H9 (cell line): ENCODE measurements around the gene ZNF664. TPM values are rescaled to one million over a fixed set of nuclear protein-coding genes. Genes with fewer than 3 reads are reported as not detected.
A peak's percentile ranks its signal among the peaks of the same experiment; 100 is the strongest.
"Not testable (repeated sequence)": the region's sequence is repeated elsewhere in the genome, so short reads cannot be mapped to it uniquely, and the experiment has no call there.

Experiments
- DNase-seq: peaks from one replicate; pipeline ENCODE4 v3.0.0-alpha.2; 2017
- H2AFZ ChIP-seq: one replicate; pipeline ENCODE4 v1.6.1; 2013; ENCODE audit warnings: mild to moderate bottlenecking, low read length, control low read depth, moderate library complexity
- H2AK5ac ChIP-seq: 2 replicates; pipeline ENCODE4 v1.6.1; 2013; ENCODE audit warnings: low read length, control low read depth, mixed read lengths; ENCODE audit not compliant: insufficient read length
- H2BK120ac ChIP-seq: one replicate; pipeline ENCODE4 v1.6.1; 2013; ENCODE audit warnings: low read depth, mild to moderate bottlenecking, low read length, control low read depth, inconsistent platforms; ENCODE audit not compliant: poor library complexity, severe bottlenecking
- H2BK12ac ChIP-seq: 2 replicates; pipeline ENCODE4 v1.6.1; 2013; ENCODE audit warnings: low read length, control low read depth, mixed read lengths, low read depth; ENCODE audit not compliant: insufficient read length
- H2BK15ac ChIP-seq: 2 replicates; pipeline ENCODE4 v1.6.1; 2013; ENCODE audit warnings: low read depth, low read length, control low read depth
- H2BK20ac ChIP-seq: one replicate; pipeline ENCODE4 v1.6.1; 2013; ENCODE audit warnings: low read depth, mild to moderate bottlenecking, low read length, control low read depth, inconsistent platforms; ENCODE audit not compliant: poor library complexity, severe bottlenecking
- H2BK5ac ChIP-seq: 2 replicates; pipeline ENCODE4 v1.6.1; 2013; ENCODE audit warnings: low read length, control low read depth, mixed read lengths; ENCODE audit not compliant: insufficient read length
- H3K14ac ChIP-seq: 2 replicates; pipeline ENCODE4 v1.6.1; 2013; ENCODE audit warnings: low read length, control low read depth; ENCODE audit not compliant: insufficient read depth
- H3K18ac ChIP-seq: 2 replicates; pipeline ENCODE4 v1.6.1; 2013; ENCODE audit warnings: low read depth, mild to moderate bottlenecking, mixed read lengths, low read length, control low read depth; ENCODE audit not compliant: insufficient read length
- H3K23ac ChIP-seq: 2 replicates; pipeline ENCODE4 v1.6.1; 2013; ENCODE audit warnings: low read length, control low read depth, mixed read lengths, low read depth; ENCODE audit not compliant: insufficient read length
- H3K23me2 ChIP-seq: 2 replicates; pipeline ENCODE4 v1.6.1; 2013; ENCODE audit warnings: low read depth, mild to moderate bottlenecking, mixed read lengths, low read length, control low read depth; ENCODE audit not compliant: insufficient read length, poor library complexity, severe bottlenecking
- H3K27ac ChIP-seq: 2 replicates; pipeline ENCODE4 v1.5.1; 2013; ENCODE audit warnings: low read length, control low read depth, mixed read lengths, low read depth; ENCODE audit not compliant: insufficient read length
- H3K27me3 ChIP-seq: 2 replicates; pipeline ENCODE4 v1.6.1; 2013; ENCODE audit warnings: low read length, control low read depth, inconsistent platforms; ENCODE audit not compliant: insufficient read depth
- H3K4ac ChIP-seq: 2 replicates; pipeline ENCODE4 v1.6.1; 2013; ENCODE audit warnings: low read depth, mild to moderate bottlenecking, control low read depth, inconsistent platforms, low read length, moderate library complexity
- H3K4me1 ChIP-seq: 2 replicates; pipeline ENCODE4 v1.6.1; 2013; ENCODE audit warnings: low read length, control low read depth, inconsistent platforms; ENCODE audit not compliant: insufficient read depth
- H3K4me2 ChIP-seq: 2 replicates; pipeline ENCODE4 v1.6.1; 2013; ENCODE audit warnings: low read length, control low read depth, mixed read lengths; ENCODE audit not compliant: insufficient read length, insufficient read depth
- H3K56ac ChIP-seq: 2 replicates; pipeline ENCODE4 v1.6.1; 2013; ENCODE audit warnings: low read depth, mild to moderate bottlenecking, mixed read lengths, low read length, control low read depth; ENCODE audit not compliant: insufficient read length
- H3K79me1 ChIP-seq: 2 replicates; pipeline ENCODE4 v1.6.1; 2013; ENCODE audit warnings: low read depth, mild to moderate bottlenecking, moderate library complexity, low read length, control low read depth, inconsistent platforms; ENCODE audit not compliant: insufficient read depth, poor library complexity, severe bottlenecking
- H3K79me2 ChIP-seq: 2 replicates; pipeline ENCODE4 v1.6.1; 2013; ENCODE audit warnings: low read length, control low read depth, inconsistent platforms; ENCODE audit not compliant: insufficient read depth
- H3K9ac ChIP-seq: 2 replicates; pipeline ENCODE4 v1.6.1; 2013; ENCODE audit warnings: low read length, control low read depth, mixed read lengths; ENCODE audit not compliant: insufficient read length; ENCODE audit errors: extremely low read depth
- H3K9me3 ChIP-seq: one replicate; pipeline ENCODE4 v1.6.1; 2013; ENCODE audit warnings: low read depth, low read length, inconsistent platforms; ENCODE audit not compliant: control insufficient read depth
- H3T11ph ChIP-seq: one replicate; pipeline ENCODE4 v1.6.1; 2013; ENCODE audit warnings: mild to moderate bottlenecking, low read length, control low read depth, inconsistent platforms
- H4K20me1 ChIP-seq: one replicate; pipeline ENCODE4 v1.6.1; 2013; ENCODE audit not compliant: control insufficient read depth, insufficient read length, insufficient read depth
- H4K5ac ChIP-seq: 2 replicates; pipeline ENCODE4 v1.6.1; 2013; ENCODE audit warnings: low read depth, mild to moderate bottlenecking, mixed read lengths, low read length, control low read depth; ENCODE audit not compliant: insufficient read length
- H4K8ac ChIP-seq: replicated peaks from 2 replicates; pipeline ENCODE4 v1.6.1; 2013; ENCODE audit warnings: low read length, control low read depth, mixed read lengths, low read depth; ENCODE audit not compliant: insufficient read length
- H4K91ac ChIP-seq: 2 replicates; pipeline ENCODE4 v1.6.1; 2013; ENCODE audit warnings: low read depth, mild to moderate bottlenecking, moderate library complexity, mixed read lengths, low read length, control low read depth; ENCODE audit not compliant: insufficient read length
- H3K27ac Mint-ChIP-seq, 3 experiments: 2 replicates in 2 of 3; 3 replicates in 1 of 3; pipeline ENCODE4 v1.8.0; 2020 to 2021; ENCODE audit warnings: mixed read lengths in 3 of 3, mild to moderate bottlenecking in 1 of 3, moderate library complexity in 1 of 3
- H3K27me3 Mint-ChIP-seq: 2 replicates; pipeline ENCODE4 v1.8.0; 2021; ENCODE audit warnings: low read depth, mild to moderate bottlenecking, moderate library complexity, mixed read lengths
- H3K36me3 Mint-ChIP-seq, 3 experiments: 2 replicates in 2 of 3; 3 replicates in 1 of 3; pipeline ENCODE4 v1.8.0; 2020 to 2021; ENCODE audit warnings: low read depth in 3 of 3, mixed read lengths in 3 of 3; ENCODE audit not compliant: insufficient read depth in 1 of 3
- H3K4me1 Mint-ChIP-seq, 2 experiments: 2 replicates each; pipeline ENCODE4 v1.8.0; 2020; ENCODE audit warnings: mixed read lengths in 2 of 2
- H3K4me3 Mint-ChIP-seq, 2 experiments: 2 replicates in 1 of 2; 3 replicates in 1 of 2; pipeline ENCODE4 v1.8.0; 2020 to 2021; ENCODE audit warnings: mild to moderate bottlenecking in 2 of 2, mixed read lengths in 2 of 2, moderate library complexity in 1 of 2
- H3K9me3 Mint-ChIP-seq, 2 experiments: 2 replicates in 1 of 2; 3 replicates in 1 of 2; pipeline ENCODE4 v1.8.0; 2020; ENCODE audit warnings: mild to moderate bottlenecking in 2 of 2, mixed read lengths in 2 of 2, moderate library complexity in 1 of 2
- CTCF ChIP-seq: fragments of 200-600 bp; sonication (generic); conservative IDR thresholded peaks from 3 replicates; pipeline ENCODE4 v1.8.0; 2021; ENCODE audit warnings: antibody characterized with exemption, mild to moderate bottlenecking
- WGBS: extraction: QIAGEN DNeasy Blood & Tissue Kit; methylation state at CpG from one replicate; pipeline ENCODE4 v1.1.7; 2013; ENCODE audit warnings: missing lambda C conversion rate, low lambda C conversion rate, mixed read lengths; ENCODE audit not compliant: insufficient read length; ENCODE audit errors: extremely low coverage; 5-methylcytosine and 5-hydroxymethylcytosine counted together
- total RNA-seq: library from RNA; stranded (reverse); gene quantifications from 2 replicates; pipeline ENCODE4 v1.2.1, GENCODE V29; 2021

Gene ZNF664
- total RNA-seq, 1 experiment from 2014 or later: 29.5 TPM

- H3K56ac ChIP-seq: no peak overlapping the region
- no peak overlapping the region for H4K5ac ChIP-seq
- H3K79me1 ChIP-seq: no peaks in the 10 kb centered on the region
- no peaks in the 10 kb centered on the region for H3K23me2 ChIP-seq
- H2AFZ ChIP-seq: no peak overlapping the region
- no CpG with 5 or more reads among the region's 8 CpGs for WGBS
- H3K9ac ChIP-seq: no peak overlapping the region
- H3K9me3 ChIP-seq: no peaks in the 10 kb centered on the region
- H4K91ac ChIP-seq: no peak overlapping the region
- no peak overlapping the region for H2BK120ac ChIP-seq
- no peak overlapping the region for H3K27ac Mint-ChIP-seq
- peaks cover 4 to 5% of the 10 kb centered on the region in 2 experiments; a peak in 4 of 5 replicates for H3K9me3 Mint-ChIP-seq
- no peak overlapping the region for H3K4me3 Mint-ChIP-seq
- no peak overlapping the region for H4K8ac ChIP-seq
- no peak overlapping the region for H3T11ph ChIP-seq
- H3K36me3 Mint-ChIP-seq: peaks cover 0 to 4% (median 1%) of the 10 kb centered on the region in 3 experiments; a peak in 2 of 7 replicates
- H2BK5ac ChIP-seq: no peak overlapping the region
- H3K27ac ChIP-seq: no peak overlapping the region
- no peak overlapping the region for H3K14ac ChIP-seq
- DNase-seq: peak; percentile 11
- H3K4ac ChIP-seq: no peak overlapping the region
- no peaks in the 10 kb centered on the region for H4K20me1 ChIP-seq
- H2BK12ac ChIP-seq: no peak overlapping the region
- H3K27me3 ChIP-seq: no peaks in the 10 kb centered on the region; the same call in 1 of the 2 replicates
- H2BK20ac ChIP-seq: no peak overlapping the region
- no peaks in the 10 kb centered on the region for H3K79me2 ChIP-seq
- no peak overlapping the region for H2AK5ac ChIP-seq
- H2BK15ac ChIP-seq: no peak overlapping the region
- no peak overlapping the region for H3K18ac ChIP-seq
- H3K4me1 ChIP-seq: no peaks in the 10 kb centered on the region
- no peak overlapping the region for H3K4me2 ChIP-seq
- no peak overlapping the region for H3K23ac ChIP-seq
- peaks cover 93% of the 10 kb centered on the region for H3K27me3 Mint-ChIP-seq
- TF ChIP-seq CTCF: no peak
- no peaks in the 10 kb centered on the region; a peak in 1 of 4 replicates for H3K4me1 Mint-ChIP-seq
Measured at GRCh38 chr12:123946152-123946515, 26.9 kb upstream of the ZNF664 start.

- H3K27me3 ChIP-seq, H3K4me2 ChIP-seq: not testable (repeated sequence)
Measured at GRCh38 chr12:123946516-123947505, 26.2 kb upstream of the ZNF664 start.

More at GRCh38 chr12:123946516-123947505, 26.2 kb upstream of the ZNF664 start:
- H3K14ac ChIP-seq, H3K27ac ChIP-seq, H2BK12ac ChIP-seq, H3K4me3 Mint-ChIP-seq, H3K79me1 ChIP-seq, H3T11ph ChIP-seq, H3K23me2 ChIP-seq, H2AK5ac ChIP-seq, H3K4me1 Mint-ChIP-seq, H3K36me3 Mint-ChIP-seq, H3K27ac Mint-ChIP-seq, H2BK120ac ChIP-seq, H3K79me2 ChIP-seq, H3K23ac ChIP-seq, H3K9me3 ChIP-seq, H3K9ac ChIP-seq, H3K4ac ChIP-seq, H4K20me1 ChIP-seq, H4K8ac ChIP-seq, H2AFZ ChIP-seq, H2BK15ac ChIP-seq, H3K56ac ChIP-seq, H3K18ac ChIP-seq, H4K5ac ChIP-seq, H4K91ac ChIP-seq, H3K9me3 Mint-ChIP-seq, H3K4me1 ChIP-seq, H2BK5ac ChIP-seq, H2BK20ac ChIP-seq: not testable (repeated sequence)
- peak; percentile 22 for DNase-seq
- no CpG with 5 or more reads among the region's 35 CpGs for WGBS
- peaks cover 93% of the 10 kb centered on the region for H3K27me3 Mint-ChIP-seq
